GM23338 (cell line): ENCODE results near the gene PLXND1.

ENCODE experiments used
- CREB1 ChIP-seq: fragments of 250-450 bp; sonication (Bioruptor Pico); IDR thresholded peaks from 2 replicates; pipeline ENCODE4 v1.5.0; 2020; ENCODE audit warnings: low read depth, mild to moderate bottlenecking, moderate library complexity
- EZH2 ChIP-seq: fragments of 200-600 bp; sonication (generic); IDR thresholded peaks from one replicate; pipeline ENCODE4 v1.8.0; 2017; ENCODE audit warnings: antibody characterized with exemption, mild to moderate bottlenecking, low read depth; ENCODE audit not compliant: unreplicated experiment
- EZH2phosphoT487 ChIP-seq: fragments of 200-600 bp; sonication (generic); IDR thresholded peaks from one replicate; pipeline ENCODE4 v1.8.1; 2018; ENCODE audit warnings: antibody characterized with exemption; ENCODE audit not compliant: unreplicated experiment
- POLR2AphosphoS5 ChIP-seq: IDR thresholded peaks from 2 replicates; pipeline ENCODE4 v1.6.1; 2016; ENCODE audit warnings: antibody characterized with exemption, low read depth
- TF ChIP-seq, protein P1 (sequence below), 2 experiments: fragments of 200-600 bp in 1 of 2; sonication (generic) in 1 of 2; conservative IDR thresholded peaks; 2 replicates each; pipeline versions ENCODE4 v1.5.1 to v1.6.1; 2016 to 2017; ENCODE audit warnings: antibody characterized with exemption in 2 of 2, low read depth in 2 of 2, mild to moderate bottlenecking in 2 of 2, moderate library complexity in 1 of 2
- TF ChIP-seq, protein P2 (sequence below): IDR thresholded peaks from one replicate; pipeline ENCODE4 v1.6.1; 2018; ENCODE audit warnings: antibody characterized with exemption; ENCODE audit not compliant: unreplicated experiment

DNA sequence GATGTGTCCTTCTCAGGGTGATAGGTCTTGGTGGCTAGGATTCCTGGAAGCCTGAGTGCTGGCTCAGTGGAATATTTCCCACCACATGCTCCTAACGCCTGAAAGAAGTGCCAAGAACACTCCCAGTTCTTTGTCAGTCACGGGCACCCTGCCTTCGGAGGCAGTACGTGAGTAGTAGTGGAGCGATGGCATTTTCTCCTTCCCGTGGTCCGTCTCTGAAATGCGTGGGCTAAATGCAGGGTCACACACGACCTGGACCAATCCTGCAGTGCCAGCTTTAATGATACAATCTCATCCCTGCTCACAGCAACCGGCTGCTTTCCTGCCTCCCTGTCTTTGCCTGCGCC, 49.0 kb downstream of the PLXND1 start:
- TF ChIP-seq, protein P1, sequence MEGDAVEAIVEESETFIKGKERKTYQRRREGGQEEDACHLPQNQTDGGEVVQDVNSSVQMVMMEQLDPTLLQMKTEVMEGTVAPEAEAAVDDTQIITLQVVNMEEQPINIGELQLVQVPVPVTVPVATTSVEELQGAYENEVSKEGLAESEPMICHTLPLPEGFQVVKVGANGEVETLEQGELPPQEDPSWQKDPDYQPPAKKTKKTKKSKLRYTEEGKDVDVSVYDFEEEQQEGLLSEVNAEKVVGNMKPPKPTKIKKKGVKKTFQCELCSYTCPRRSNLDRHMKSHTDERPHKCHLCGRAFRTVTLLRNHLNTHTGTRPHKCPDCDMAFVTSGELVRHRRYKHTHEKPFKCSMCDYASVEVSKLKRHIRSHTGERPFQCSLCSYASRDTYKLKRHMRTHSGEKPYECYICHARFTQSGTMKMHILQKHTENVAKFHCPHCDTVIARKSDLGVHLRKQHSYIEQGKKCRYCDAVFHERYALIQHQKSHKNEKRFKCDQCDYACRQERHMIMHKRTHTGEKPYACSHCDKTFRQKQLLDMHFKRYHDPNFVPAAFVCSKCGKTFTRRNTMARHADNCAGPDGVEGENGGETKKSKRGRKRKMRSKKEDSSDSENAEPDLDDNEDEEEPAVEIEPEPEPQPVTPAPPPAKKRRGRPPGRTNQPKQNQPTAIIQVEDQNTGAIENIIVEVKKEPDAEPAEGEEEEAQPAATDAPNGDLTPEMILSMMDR (conservative IDR thresholded peaks at IDR 0.05; ENCODE audit: low read depth in 2 of 2), result no peak
- TF ChIP-seq, protein P2, sequence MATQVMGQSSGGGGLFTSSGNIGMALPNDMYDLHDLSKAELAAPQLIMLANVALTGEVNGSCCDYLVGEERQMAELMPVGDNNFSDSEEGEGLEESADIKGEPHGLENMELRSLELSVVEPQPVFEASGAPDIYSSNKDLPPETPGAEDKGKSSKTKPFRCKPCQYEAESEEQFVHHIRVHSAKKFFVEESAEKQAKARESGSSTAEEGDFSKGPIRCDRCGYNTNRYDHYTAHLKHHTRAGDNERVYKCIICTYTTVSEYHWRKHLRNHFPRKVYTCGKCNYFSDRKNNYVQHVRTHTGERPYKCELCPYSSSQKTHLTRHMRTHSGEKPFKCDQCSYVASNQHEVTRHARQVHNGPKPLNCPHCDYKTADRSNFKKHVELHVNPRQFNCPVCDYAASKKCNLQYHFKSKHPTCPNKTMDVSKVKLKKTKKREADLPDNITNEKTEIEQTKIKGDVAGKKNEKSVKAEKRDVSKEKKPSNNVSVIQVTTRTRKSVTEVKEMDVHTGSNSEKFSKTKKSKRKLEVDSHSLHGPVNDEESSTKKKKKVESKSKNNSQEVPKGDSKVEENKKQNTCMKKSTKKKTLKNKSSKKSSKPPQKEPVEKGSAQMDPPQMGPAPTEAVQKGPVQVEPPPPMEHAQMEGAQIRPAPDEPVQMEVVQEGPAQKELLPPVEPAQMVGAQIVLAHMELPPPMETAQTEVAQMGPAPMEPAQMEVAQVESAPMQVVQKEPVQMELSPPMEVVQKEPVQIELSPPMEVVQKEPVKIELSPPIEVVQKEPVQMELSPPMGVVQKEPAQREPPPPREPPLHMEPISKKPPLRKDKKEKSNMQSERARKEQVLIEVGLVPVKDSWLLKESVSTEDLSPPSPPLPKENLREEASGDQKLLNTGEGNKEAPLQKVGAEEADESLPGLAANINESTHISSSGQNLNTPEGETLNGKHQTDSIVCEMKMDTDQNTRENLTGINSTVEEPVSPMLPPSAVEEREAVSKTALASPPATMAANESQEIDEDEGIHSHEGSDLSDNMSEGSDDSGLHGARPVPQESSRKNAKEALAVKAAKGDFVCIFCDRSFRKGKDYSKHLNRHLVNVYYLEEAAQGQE, result no peak
- TF ChIP-seq POLR2AphosphoS5, result no peak
- no peak for TF ChIP-seq CREB1 (CRISPR knock-in tag)
- no peak for TF ChIP-seq EZH2phosphoT487
- no peak for TF ChIP-seq EZH2
